Duodenal mucosa (tissue), 2 donors: ENCODE measurements around the gene CDHR3.

Experiments used
- H3K27ac ChIP-seq: one replicate; pipeline ENCODE4 v1.7.0; 2013; ENCODE audit warnings: low read depth, low read length
- H3K27me3 ChIP-seq, 2 donors: one replicate each; pipeline ENCODE4 v1.7.0; 2013; ENCODE audit warnings: low read length in 2 of 2, control low read depth in 1 of 2; ENCODE audit not compliant: insufficient read depth in 2 of 2, control insufficient read depth in 1 of 2
- H3K36me3 ChIP-seq, 2 donors: one replicate each; pipeline ENCODE4 v1.7.0; 2013; ENCODE audit warnings: low read length in 2 of 2, control low read depth in 1 of 2; ENCODE audit not compliant: insufficient read depth in 2 of 2, control insufficient read depth in 1 of 2
- H3K4me1 ChIP-seq, 2 donors: one replicate each; pipeline ENCODE4 v1.7.0; 2013; ENCODE audit warnings: low read length in 2 of 2, control low read depth in 1 of 2; ENCODE audit not compliant: insufficient read depth in 2 of 2, control insufficient read depth in 1 of 2
- H3K4me3 ChIP-seq, 2 donors: one replicate each; pipeline ENCODE4 v1.7.0; 2013; ENCODE audit warnings: low read length in 2 of 2, low read depth in 1 of 2
- H3K9ac ChIP-seq, 2 donors: one replicate each; pipeline ENCODE4 v1.7.0; 2013; ENCODE audit warnings: low read length in 2 of 2, low read depth in 1 of 2
- H3K9me3 ChIP-seq, 2 donors: one replicate each; pipeline ENCODE4 v1.7.0; 2013; ENCODE audit warnings: low read length in 2 of 2, control low read depth in 1 of 2; ENCODE audit not compliant: control insufficient read depth in 1 of 2

The CDHR3 gene

GRCh38 chr7:106080300-106080987 lies 117.4 kb downstream of the CDHR3 start:
- Histone ChIP-seq H3K9ac (no peak overlapping the region), H3K36me3 (no peaks in the 10 kb centered on the region), H3K27ac (no peak overlapping the region), H3K4me3 (no peak overlapping the region), H3K9me3 (no peaks in the 10 kb centered on the region), H3K4me1 (no peaks in the 10 kb centered on the region), H3K27me3 (no peaks in the 10 kb centered on the region)

- Histone ChIP-seq H3K4me3 (no peak overlapping the region), H3K36me3 (no peaks in the 10 kb centered on the region), H3K9ac (no peak overlapping the region), H3K9me3 (no peaks in the 10 kb centered on the region), H3K27ac (no peak overlapping the region), H3K4me1 (no peaks in the 10 kb centered on the region), H3K27me3 (no peaks in the 10 kb centered on the region)
These were observed 119.2 kb downstream of the CDHR3 start for GRCh38 chr7:106082087-106082854.
